Duodenal mucosa (tissue), 2 donors: ENCODE results near the gene MYH3.

Experiments
- H3K27ac ChIP-seq: one replicate; pipeline ENCODE4 v1.7.0; 2013; ENCODE audit warnings: low read depth, low read length
- H3K27me3 ChIP-seq, 2 donors: one replicate each; pipeline ENCODE4 v1.7.0; 2013; ENCODE audit warnings: low read length in 2 of 2, control low read depth in 1 of 2; ENCODE audit not compliant: insufficient read depth in 2 of 2, control insufficient read depth in 1 of 2
- H3K36me3 ChIP-seq, 2 donors: one replicate each; pipeline ENCODE4 v1.7.0; 2013; ENCODE audit warnings: low read length in 2 of 2, control low read depth in 1 of 2; ENCODE audit not compliant: insufficient read depth in 2 of 2, control insufficient read depth in 1 of 2
- H3K4me1 ChIP-seq, 2 donors: one replicate each; pipeline ENCODE4 v1.7.0; 2013; ENCODE audit warnings: low read length in 2 of 2, control low read depth in 1 of 2; ENCODE audit not compliant: insufficient read depth in 2 of 2, control insufficient read depth in 1 of 2
- H3K4me3 ChIP-seq, 2 donors: one replicate each; pipeline ENCODE4 v1.7.0; 2013; ENCODE audit warnings: low read length in 2 of 2, low read depth in 1 of 2
- H3K9ac ChIP-seq, 2 donors: one replicate each; pipeline ENCODE4 v1.7.0; 2013; ENCODE audit warnings: low read length in 2 of 2, low read depth in 1 of 2
- H3K9me3 ChIP-seq, 2 donors: one replicate each; pipeline ENCODE4 v1.7.0; 2013; ENCODE audit warnings: low read length in 2 of 2, control low read depth in 1 of 2; ENCODE audit not compliant: control insufficient read depth in 1 of 2

MYH3 gene

DNA sequence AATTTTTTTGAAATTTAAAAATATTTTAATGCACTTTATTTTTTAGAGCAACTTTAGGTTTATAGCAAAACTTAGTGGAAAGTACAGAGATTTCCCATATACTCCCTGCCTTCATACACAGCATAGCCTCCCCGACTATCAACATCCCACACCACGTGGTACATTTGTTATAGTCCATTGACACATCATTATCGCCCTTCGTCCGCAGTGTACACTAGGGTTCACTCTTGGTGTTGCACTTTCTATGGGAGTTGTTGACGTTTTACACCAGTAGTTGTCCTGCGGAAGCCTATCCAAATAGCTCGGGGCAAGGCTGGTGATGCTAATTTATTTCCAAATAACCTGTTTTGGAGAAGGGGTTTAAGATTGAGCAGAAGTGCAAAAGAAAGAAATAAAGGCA is 52.6 kb downstream of the MYH3 start:
- Histone ChIP-seq H3K27me3 (no peaks in the 10 kb centered on the region), H3K27ac (no peak overlapping the region), H3K9ac (no peak overlapping the region), H3K9me3 (no peaks in the 10 kb centered on the region), H3K4me1 (no peaks in the 10 kb centered on the region), H3K4me3 (no peak overlapping the region), H3K36me3 (no peaks in the 10 kb centered on the region)

DNA sequence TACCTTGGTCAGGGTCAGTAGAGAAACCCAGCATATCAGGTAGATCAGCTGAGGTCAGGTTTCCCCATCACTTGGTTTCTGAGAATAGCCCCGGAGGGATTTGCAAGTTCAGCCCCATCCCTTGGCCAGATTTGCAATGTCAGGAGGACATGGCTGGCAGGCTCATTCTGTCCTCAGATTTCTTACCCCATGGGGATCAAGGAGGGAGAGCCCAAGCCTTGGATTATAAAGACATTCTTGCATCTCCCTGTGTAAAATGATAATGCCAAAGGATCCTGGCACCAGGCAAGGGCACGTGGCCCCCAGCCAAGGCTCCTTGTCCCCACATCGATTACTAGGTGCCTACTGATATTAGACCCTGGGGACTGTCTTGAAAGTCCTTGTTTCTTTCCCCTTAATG is 53.2 kb downstream of the MYH3 start:
- Histone ChIP-seq H3K9me3 (no peaks in the 10 kb centered on the region), H3K36me3 (no peaks in the 10 kb centered on the region), H3K4me3 (no peak overlapping the region), H3K4me1 (no peaks in the 10 kb centered on the region), H3K27me3 (no peaks in the 10 kb centered on the region), H3K27ac (no peak overlapping the region), H3K9ac (no peak overlapping the region)

GRCh38 chr17:10600571-10600970 is 56.5 kb downstream of the MYH3 start:
- Histone ChIP-seq H3K27ac (no peak overlapping the region), H3K9ac (no peak overlapping the region), H3K27me3 (no peaks in the 10 kb centered on the region), H3K4me3 (no peak overlapping the region), H3K9me3 (no peaks in the 10 kb centered on the region), H3K4me1 (no peaks in the 10 kb centered on the region), H3K36me3 (no peaks in the 10 kb centered on the region)

DNA sequence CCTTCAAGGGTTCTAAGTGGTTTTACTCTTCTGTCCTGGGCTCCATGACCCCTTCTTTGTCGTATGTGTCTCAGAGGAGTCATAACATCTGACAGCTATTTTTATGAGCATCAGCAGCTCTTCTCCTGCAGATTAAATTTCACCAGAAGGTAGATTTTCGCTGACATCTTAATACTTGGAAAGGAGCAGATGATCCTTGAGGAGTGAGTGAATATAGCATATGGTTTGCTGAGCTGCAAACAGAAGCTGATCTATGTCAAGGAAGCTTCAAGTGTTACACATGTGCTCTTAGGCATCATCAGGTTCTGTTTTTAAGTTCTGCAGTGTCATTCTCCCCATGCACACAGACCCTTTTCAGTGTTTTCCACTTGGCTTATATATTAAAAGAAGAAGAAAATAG is 58.5 kb downstream of the MYH3 start:
- Histone ChIP-seq H3K36me3 (no peaks in the 10 kb centered on the region), H3K9ac (no peak overlapping the region), H3K27me3 (no peaks in the 10 kb centered on the region), H3K4me1 (no peaks in the 10 kb centered on the region), H3K27ac (no peak overlapping the region), H3K9me3 (no peaks in the 10 kb centered on the region), H3K4me3 (no peak overlapping the region)

DNA sequence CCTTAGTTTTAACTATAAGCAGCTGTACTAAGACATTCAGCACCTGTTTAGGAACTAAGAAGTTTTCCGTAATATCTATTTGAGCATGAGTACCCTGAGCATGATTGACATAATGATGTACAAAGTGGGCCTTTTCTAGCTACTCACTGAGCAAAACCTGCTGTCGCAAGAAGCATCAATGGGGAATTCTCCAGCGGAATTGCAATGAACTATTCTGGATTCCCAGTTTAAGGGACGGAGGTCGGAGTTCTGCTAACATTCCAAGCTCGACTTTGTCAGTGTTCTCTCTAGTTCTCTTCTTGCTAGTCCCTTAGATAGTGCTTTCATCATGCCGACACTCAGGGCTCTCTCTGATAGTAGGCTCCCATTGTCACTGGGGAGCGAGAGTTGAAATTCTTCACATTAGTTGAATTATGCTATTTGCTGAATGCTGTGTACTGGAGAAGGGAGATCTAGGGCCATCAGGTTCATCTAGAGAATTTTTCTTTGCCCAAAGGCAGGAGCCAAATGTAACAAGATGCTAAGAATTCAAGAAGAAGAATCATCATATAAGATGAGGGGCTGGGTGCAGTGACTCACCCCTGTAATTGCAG is 67.5 kb downstream of the MYH3 start:
- Histone ChIP-seq H3K4me1 (no peaks in the 10 kb centered on the region), H3K9me3 (no peaks in the 10 kb centered on the region), H3K27me3 (no peaks in the 10 kb centered on the region), H3K36me3 (no peaks in the 10 kb centered on the region), H3K27ac (no peak overlapping the region), H3K9ac (no peak overlapping the region), H3K4me3 (no peak overlapping the region)

GRCh38 chr17:10585529-10585928 is 71.6 kb downstream of the MYH3 start:
- Histone ChIP-seq H3K27ac (no peak overlapping the region), H3K9ac (no peak overlapping the region), H3K4me3 (no peak overlapping the region), H3K4me1 (no peaks in the 10 kb centered on the region), H3K36me3 (no peaks in the 10 kb centered on the region), H3K27me3 (no peaks in the 10 kb centered on the region), H3K9me3 (no peaks in the 10 kb centered on the region)

GRCh38 chr17:10583834-10584233 is 73.3 kb downstream of the MYH3 start:
- Histone ChIP-seq H3K4me1 (no peaks in the 10 kb centered on the region), H3K9ac (no peak overlapping the region), H3K36me3 (no peaks in the 10 kb centered on the region), H3K9me3 (no peaks in the 10 kb centered on the region), H3K27me3 (no peaks in the 10 kb centered on the region), H3K4me3 (no peak overlapping the region), H3K27ac (no peak overlapping the region)

- Histone ChIP-seq H3K4me3 (no peak overlapping the region), H3K36me3 (no peaks in the 10 kb centered on the region), H3K27ac (no peak overlapping the region), H3K9me3 (no peaks in the 10 kb centered on the region), H3K9ac (no peak overlapping the region), H3K27me3 (no peaks in the 10 kb centered on the region), H3K4me1 (no peaks in the 10 kb centered on the region)
These were observed 77.8 kb downstream of the MYH3 start for GRCh38 chr17:10579270-10579669.
